Activated CD8-positive, alpha-beta T cell treated with anti-CD3 and anti-CD28 coated beads, Interleukin-2, amount 10 ng/mL, durations not matched to agents 7 days and 5 days (primary cell): Measurements from ENCODE around the gene AMER3. TPM values are rescaled to one million over a fixed set of nuclear protein-coding genes. Genes with fewer than 3 reads are reported as not detected.

Experiments used
- ATAC-seq: fragments of 150-1000 bp; cut with Tn5 transposase; one replicate; pipeline ENCODE4 v1.10.0; 2021; ENCODE audit warnings: moderate library complexity
- CTCF ChIA-PET: fragments of 350-600 bp; sonication (Branson Sonifier 250); formaldehyde crosslinking; loops from one replicate; lab custom pipeline; 2021; ENCODE audit warnings: antibody characterized with exemption; lab: Charles Lee
- POLR2A ChIA-PET: fragments of 350-600 bp; sonication (Branson Sonifier 250); formaldehyde crosslinking; loops from one replicate; lab custom pipeline; 2021; ENCODE audit warnings: antibody characterized with exemption; lab: Charles Lee
- DNase-seq: peaks from one replicate; pipeline ENCODE4 v3.0.0-alpha.2; 2020
- H3K27ac Mint-ChIP-seq: one replicate; pipeline ENCODE4 v1.8.0; 2021; ENCODE audit warnings: mild to moderate bottlenecking, mixed read lengths
- H3K27me3 Mint-ChIP-seq: one replicate; pipeline ENCODE4 v1.8.0; 2021; ENCODE audit warnings: low read depth, mixed read lengths
- H3K36me3 Mint-ChIP-seq: one replicate; pipeline ENCODE4 v1.8.0; 2021; ENCODE audit warnings: low read depth, mixed read lengths
- H3K4me1 Mint-ChIP-seq: one replicate; pipeline ENCODE4 v1.8.0; 2021; ENCODE audit warnings: low read depth, mixed read lengths
- H3K4me3 Mint-ChIP-seq: one replicate; pipeline ENCODE4 v1.8.0; 2021; ENCODE audit warnings: mild to moderate bottlenecking, mixed read lengths
- H3K9me3 Mint-ChIP-seq: one replicate; pipeline ENCODE4 v1.8.0; 2022; ENCODE audit warnings: mixed read lengths; ENCODE audit not compliant: insufficient read depth
- total RNA-seq, 2 experiments: library from RNA; stranded (reverse); gene quantifications; one replicate each; pipeline ENCODE4 v1.2.3, GENCODE V29; 2021

Gene AMER3
- total RNA-seq, 2 experiments from 2014 or later, result not detected

DNA sequence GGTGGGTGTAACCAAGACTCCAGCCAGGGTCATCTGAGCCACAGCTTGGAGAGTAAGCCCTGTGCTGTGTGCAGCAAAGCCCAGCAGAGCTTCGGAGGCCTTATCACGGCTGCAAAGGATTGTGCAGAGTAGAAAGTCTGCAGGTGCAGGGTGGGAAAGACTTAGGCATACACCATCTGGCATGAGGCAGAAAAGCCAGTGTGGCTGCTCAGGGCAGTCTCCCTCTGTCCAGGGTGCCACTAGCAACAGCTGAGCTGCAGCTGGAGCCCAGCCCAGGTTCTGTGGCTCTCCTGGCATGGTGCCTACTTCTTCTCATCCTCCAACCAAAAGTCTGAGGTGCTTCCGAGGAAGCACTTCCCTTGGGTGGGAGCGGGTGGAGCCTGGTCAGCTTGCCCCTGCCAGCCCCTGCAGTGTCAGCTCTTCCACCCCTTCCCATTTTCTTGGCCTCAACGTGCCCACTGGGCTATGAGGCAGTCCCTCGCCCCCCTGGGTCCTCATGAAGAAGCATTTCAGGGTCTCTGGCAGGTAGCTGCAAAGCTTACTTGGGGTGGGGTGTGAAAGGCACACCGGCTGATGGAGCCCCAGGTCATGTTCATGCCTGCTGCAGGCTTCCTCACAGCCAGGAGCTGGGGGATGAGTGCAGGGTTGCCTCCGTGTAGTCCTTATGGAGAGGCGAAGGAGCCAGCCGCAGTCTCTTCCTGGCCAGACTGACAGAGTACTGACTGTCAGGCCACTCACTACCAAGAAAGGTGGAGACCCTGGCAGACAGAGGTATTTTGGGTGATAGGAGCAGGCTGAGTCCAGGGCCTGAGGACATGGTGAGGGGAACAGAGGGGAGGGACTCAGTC is 4.8 kb downstream of the AMER3 start:
- Mint-ChIP-seq H3K4me1 (peaks cover 4% of the 10 kb centered on the region), H3K9me3 (no peaks in the 10 kb centered on the region), H3K27me3 (peaks cover 18% of the 10 kb centered on the region), H3K27ac (no peak overlapping the region), H3K4me3 (no peak overlapping the region), H3K36me3 (no peaks in the 10 kb centered on the region)
- POLR2A ChIA-PET, result no interaction called here
- CTCF ChIA-PET, result no interaction called here
- ATAC-seq, result no peak
- DNase-seq, result no peak

- Mint-ChIP-seq H3K36me3 (no peaks in the 10 kb centered on the region), H3K27ac (no peak overlapping the region), H3K4me3 (no peak overlapping the region), H3K9me3 (no peaks in the 10 kb centered on the region), H3K4me1 (peaks cover 2% of the 10 kb centered on the region), H3K27me3 (peaks cover 12% of the 10 kb centered on the region)
- ATAC-seq (no peak), DNase-seq (no peak)
- CTCF ChIA-PET, result no interaction called here
- POLR2A ChIA-PET, result no interaction called here
Observed at GRCh38 chr2:130760754-130761751, 5.7 kb downstream of the AMER3 start.

- Mint-ChIP-seq H3K4me3 (no peak overlapping the region), H3K27ac (no peak overlapping the region)
Observed at GRCh38 chr2:130762031-130762909, 6.9 kb downstream of the AMER3 start.

DNA sequence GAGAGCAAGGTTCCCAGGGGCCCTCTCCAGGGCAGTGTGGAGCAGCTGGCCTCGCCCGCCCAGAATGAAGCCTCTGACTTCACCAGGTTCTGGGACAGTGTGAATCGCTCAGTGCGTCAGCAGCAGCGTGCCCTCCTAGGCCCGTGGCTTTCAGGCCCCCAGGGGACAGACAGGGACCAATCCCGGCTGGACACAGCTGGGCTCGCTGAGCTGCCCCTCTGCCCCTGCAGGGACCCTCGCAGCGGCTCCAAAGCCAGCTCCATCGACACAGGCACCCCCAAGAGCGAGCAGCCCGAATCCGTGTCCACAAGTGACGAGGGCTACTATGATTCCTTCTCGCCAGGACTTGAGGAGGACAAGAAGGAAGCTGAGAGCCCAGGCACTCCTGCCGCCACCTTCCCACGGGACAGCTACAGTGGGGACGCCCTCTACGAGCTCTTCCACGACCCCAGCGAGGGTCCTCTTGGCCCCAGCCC is 7.6 kb downstream of the AMER3 start:
- DNase-seq, result no peak
- Mint-ChIP-seq H3K9me3 (no peaks in the 10 kb centered on the region), H3K4me3 (no peak overlapping the region), H3K4me1 (no peaks in the 10 kb centered on the region), H3K36me3 (no peaks in the 10 kb centered on the region), H3K27ac (no peak overlapping the region), H3K27me3 (no peaks in the 10 kb centered on the region)
- ChIA-PET POLR2A (no interaction called here), CTCF (no interaction called here)
- no peak for ATAC-seq

More at GRCh38 chr2:130762031-130762909, 6.9 kb downstream of the AMER3 start:
- ATAC-seq, result no peak
- DNase-seq, result no peak
- Mint-ChIP-seq H3K27me3 (peaks cover 4% of the 10 kb centered on the region), H3K36me3 (no peaks in the 10 kb centered on the region), H3K9me3 (no peaks in the 10 kb centered on the region), H3K4me1 (no peaks in the 10 kb centered on the region)
- CTCF ChIA-PET, result no interaction called here
- POLR2A ChIA-PET, result no interaction called here

- DNase-seq (no peak), ATAC-seq (no peak)
- no peaks in the 10 kb centered on the region for H3K9me3 Mint-ChIP-seq
- no peak overlapping the region for H3K4me3 Mint-ChIP-seq
- ChIA-PET CTCF (no interaction called here), POLR2A (no interaction called here)
- H3K4me1 Mint-ChIP-seq, result no peaks in the 10 kb centered on the region
- no peaks in the 10 kb centered on the region for H3K27me3 Mint-ChIP-seq
- no peak overlapping the region for H3K27ac Mint-ChIP-seq
- H3K36me3 Mint-ChIP-seq, result no peaks in the 10 kb centered on the region
Observed at GRCh38 chr2:130763405-130763804, 8.1 kb downstream of the AMER3 start.

DNA sequence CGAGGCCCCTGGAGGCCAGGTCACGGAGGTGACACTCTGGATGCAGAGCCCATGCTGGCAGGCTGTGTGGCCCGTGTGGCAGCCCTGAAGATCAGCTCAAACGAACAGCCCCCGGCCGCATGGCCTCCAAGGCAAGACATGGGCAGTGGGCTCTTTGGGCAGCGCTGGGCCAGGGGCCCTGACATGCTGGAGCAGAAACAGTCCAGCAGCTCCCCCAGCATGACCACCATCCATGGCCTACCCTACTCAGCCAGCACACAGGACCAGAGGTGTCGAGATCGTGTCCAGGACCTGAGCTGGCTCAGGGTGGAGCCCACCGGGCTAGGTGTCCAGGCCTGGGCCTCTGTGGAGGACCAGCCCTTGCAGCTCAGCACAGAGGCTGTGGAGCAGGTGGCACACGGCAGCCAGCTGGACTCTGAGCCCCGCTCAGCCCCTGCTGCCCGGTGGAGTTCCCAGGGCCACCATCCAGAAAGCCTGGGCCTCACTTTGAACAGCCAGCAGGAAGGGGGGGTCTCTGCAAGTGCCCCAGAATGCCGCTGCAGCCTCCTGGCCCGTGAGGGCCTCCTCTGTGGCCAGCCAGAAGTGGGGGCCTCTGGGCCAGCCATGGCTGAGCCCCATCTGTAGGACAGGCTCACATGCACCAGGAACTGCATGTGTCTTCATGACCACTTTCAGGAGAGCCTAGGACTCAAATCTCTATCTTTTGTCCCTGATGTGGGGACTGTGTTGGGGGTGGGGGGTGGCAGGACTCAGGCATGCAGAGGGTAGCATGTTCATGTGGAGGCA is 8.9 kb downstream of the AMER3 start:
- Mint-ChIP-seq H3K36me3 (no peaks in the 10 kb centered on the region), H3K27ac (no peak overlapping the region), H3K4me3 (no peak overlapping the region), H3K27me3 (no peaks in the 10 kb centered on the region), H3K4me1 (no peaks in the 10 kb centered on the region), H3K9me3 (no peaks in the 10 kb centered on the region)
- CTCF ChIA-PET, result no interaction called here
- POLR2A ChIA-PET, result no interaction called here
- DNase-seq (no peak), ATAC-seq (no peak)

- Mint-ChIP-seq H3K4me1 (no peaks in the 10 kb centered on the region), H3K27ac (no peak overlapping the region), H3K36me3 (no peaks in the 10 kb centered on the region), H3K4me3 (no peak overlapping the region), H3K27me3 (no peaks in the 10 kb centered on the region), H3K9me3 (no peaks in the 10 kb centered on the region)
- ChIA-PET CTCF (no interaction called here), POLR2A (no interaction called here)
- no peak for DNase-seq
- no peak for ATAC-seq
Observed at GRCh38 chr2:130764821-130765115, 9.4 kb downstream of the AMER3 start.

DNA sequence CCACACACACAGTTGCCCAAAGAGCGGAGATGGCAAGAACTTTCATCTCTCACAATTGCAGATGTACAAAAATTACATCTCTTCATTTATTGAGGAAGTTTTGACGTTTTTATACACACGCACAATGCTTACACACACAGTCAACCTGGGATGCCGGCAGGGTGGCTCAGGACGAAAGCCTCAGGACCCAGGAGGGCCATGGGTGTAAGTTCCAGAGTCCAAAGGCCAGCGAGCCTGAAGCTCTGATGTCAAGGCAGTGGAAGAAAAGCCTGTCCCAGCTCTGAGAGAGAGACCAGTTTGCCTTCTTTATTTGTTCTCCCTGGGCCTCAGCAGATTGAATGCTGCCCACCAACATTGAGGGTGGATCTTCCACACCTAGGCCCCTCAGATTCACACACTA is 10.1 kb downstream of the AMER3 start:
- ATAC-seq (no peak), DNase-seq (no peak)
- no peaks in the 10 kb centered on the region for H3K9me3 Mint-ChIP-seq
- no peak overlapping the region for H3K4me3 Mint-ChIP-seq
- no peaks in the 10 kb centered on the region for H3K36me3 Mint-ChIP-seq
- H3K27ac Mint-ChIP-seq, result no peak overlapping the region
- POLR2A ChIA-PET, result no interaction called here
- no peaks in the 10 kb centered on the region for H3K4me1 Mint-ChIP-seq
- CTCF ChIA-PET, result no interaction called here
- no peaks in the 10 kb centered on the region for H3K27me3 Mint-ChIP-seq

DNA sequence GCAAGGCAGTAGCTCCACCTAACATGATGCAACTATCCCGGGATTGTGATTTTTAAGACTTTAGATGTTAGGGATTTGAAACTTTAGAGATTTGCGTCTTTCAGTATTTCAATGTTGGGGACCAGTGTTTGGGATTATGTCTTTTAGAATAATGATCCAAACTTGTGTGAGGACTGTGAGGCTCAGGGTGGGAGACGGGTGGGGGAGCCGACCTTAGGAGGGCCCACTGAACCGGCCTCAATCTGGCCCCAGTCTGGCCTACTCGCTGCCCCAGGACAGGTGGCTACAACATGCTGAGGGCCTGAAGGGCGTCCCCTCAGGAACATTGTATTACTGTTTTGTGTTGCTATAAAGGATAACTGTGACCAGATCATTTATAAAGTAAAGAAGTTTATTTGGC is 10.7 kb downstream of the AMER3 start:
- Mint-ChIP-seq H3K4me1 (no peaks in the 10 kb centered on the region), H3K27ac (no peak overlapping the region), H3K4me3 (no peak overlapping the region), H3K36me3 (no peaks in the 10 kb centered on the region), H3K27me3 (no peaks in the 10 kb centered on the region), H3K9me3 (no peaks in the 10 kb centered on the region)
- DNase-seq (no peak), ATAC-seq (no peak)
- POLR2A ChIA-PET, result no interaction called here
- CTCF ChIA-PET, result no interaction called here

DNA sequence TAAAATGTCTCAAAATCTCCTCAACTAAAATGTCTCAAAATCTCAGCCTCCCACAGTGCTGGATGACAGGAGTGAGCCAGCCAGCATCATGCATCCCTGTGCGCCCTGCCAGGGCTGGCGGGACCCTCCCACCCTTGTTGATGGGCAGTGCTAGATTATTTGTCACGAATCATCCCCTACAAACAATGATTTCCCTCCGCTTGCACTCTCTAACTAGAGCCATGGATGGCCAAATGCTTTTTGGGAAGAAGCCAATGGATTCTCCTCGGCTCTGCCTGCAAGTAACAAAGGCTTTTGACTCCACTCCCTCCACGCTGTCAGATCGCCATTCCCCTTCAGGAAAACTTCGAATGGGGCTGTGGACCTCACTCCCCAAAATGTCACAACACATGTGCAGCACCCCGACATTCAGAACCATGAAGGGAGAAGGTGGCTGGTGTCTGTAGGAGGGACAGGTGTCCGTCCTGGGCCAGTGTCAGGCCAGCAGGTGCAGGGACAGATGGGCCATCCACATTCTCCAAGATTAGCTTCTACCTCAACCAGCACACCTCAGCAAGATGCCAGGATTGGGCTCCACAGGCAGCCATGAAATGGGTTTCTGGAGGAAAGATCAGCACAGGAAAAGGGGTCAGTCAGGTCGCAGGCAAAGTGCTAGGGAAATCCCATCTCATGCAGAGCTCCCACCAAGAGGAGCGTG is 11.5 kb downstream of the AMER3 start:
- ATAC-seq (no peak), DNase-seq (no peak)
- Mint-ChIP-seq H3K27me3 (no peaks in the 10 kb centered on the region), H3K27ac (no peak overlapping the region), H3K9me3 (no peaks in the 10 kb centered on the region), H3K36me3 (no peaks in the 10 kb centered on the region), H3K4me3 (no peak overlapping the region), H3K4me1 (no peaks in the 10 kb centered on the region)
- CTCF ChIA-PET, result no interaction called here
- POLR2A ChIA-PET, result no interaction called here

- ChIA-PET CTCF (no interaction called here), POLR2A (no interaction called here)
- no peak for ATAC-seq
- no peaks in the 10 kb centered on the region for H3K9me3 Mint-ChIP-seq
- H3K27ac Mint-ChIP-seq, result no peak overlapping the region
- no peak overlapping the region for H3K4me3 Mint-ChIP-seq
- H3K27me3 Mint-ChIP-seq, result no peaks in the 10 kb centered on the region
- H3K36me3 Mint-ChIP-seq, result no peaks in the 10 kb centered on the region
- no peak for DNase-seq
- no peaks in the 10 kb centered on the region for H3K4me1 Mint-ChIP-seq
Observed at GRCh38 chr2:130767408-130767775, 12.1 kb downstream of the AMER3 start.
